Body of pancreas (tissue), 4 donors: Measurements from ENCODE around the gene AMMECR1L. TPM values are rescaled to one million over a fixed set of nuclear protein-coding genes. Genes with fewer than 3 reads are reported as not detected.
"Not testable (repeated sequence)": the region's sequence is repeated elsewhere in the genome, so short reads cannot be mapped to it uniquely, and the experiment has no call there.

Experiments
- ATAC-seq: fragments of 150-250 bp; one replicate; pipeline ENCODE4 v1.9.1; 2016
- DNase-seq, 4 donors: peaks; one replicate each; pipeline ENCODE4 v3.0.0-alpha.2; 2019
- H3K27ac ChIP-seq, 4 donors: fragments of 200-600 bp; sonication (generic); 1 replicate in 3 of 4; 2 replicates in 1 of 4; pipeline versions ENCODE4 v1.5.1 to v1.6.1; 2016 to 2019; ENCODE audit warnings: mild to moderate bottlenecking in 1 of 4, mixed read lengths in 1 of 4, moderate library complexity in 1 of 4
- H3K27me3 ChIP-seq, 2 donors: fragments of 200-600 bp; sonication (generic); one replicate each; pipeline ENCODE4 v1.6.0; 2016; ENCODE audit warnings: mild to moderate bottlenecking in 1 of 2
- H3K36me3 ChIP-seq, 2 donors: fragments of 200-600 bp; sonication (generic); replicated peaks in 1 of 2; 2 replicates each; pipeline ENCODE4 v1.5.1; 2016; ENCODE audit warnings: low read depth in 2 of 2; ENCODE audit not compliant: insufficient read depth in 1 of 2
- H3K4me1 ChIP-seq: fragments of 200-600 bp; sonication (generic); one replicate; pipeline ENCODE4 v1.6.0; 2016
- H3K4me3 ChIP-seq, 2 donors: fragments of 200-600 bp; sonication (generic); 1 replicate in 1 of 2; 2 replicates in 1 of 2; pipeline ENCODE4 v1.5.1; 2016 to 2019
- H3K9me3 ChIP-seq, 3 donors: fragments of 200-600 bp; sonication (generic); 1 replicate in 2 of 3; 2 replicates in 1 of 3; pipeline ENCODE4 v1.5.1; 2016
- CTCF ChIP-seq, 7 experiments: fragments of 450-650 bp in 4 of 7; fragments of 200-600 bp in 3 of 7; sonication (generic) in 3 of 7; IDR thresholded peaks; one replicate each; pipeline ENCODE4 v1.5.1; 2016 to 2019; ENCODE audit warnings: antibody characterized with exemption in 7 of 7
- POLR2A ChIP-seq, 3 donors: fragments of 450-650 bp; IDR thresholded peaks; one replicate each; pipeline ENCODE4 v1.6.1; 2016; ENCODE audit warnings: antibody characterized with exemption in 3 of 3, mild to moderate bottlenecking in 2 of 3
- WGBS, 2 donors: methylation state at CpG; one replicate each; pipeline ENCODE4 v1.1.5; 2017; 5-methylcytosine and 5-hydroxymethylcytosine counted together
- intact Hi-C: fragments of 100-400 bp; cut with DNase I; formaldehyde crosslinking; loops from one replicate; pipeline ENCODE4 v1.15.1; 2023
- total RNA-seq, 2 donors: library from RNA; depleted of rRNA; stranded (reverse); fragments of >200 nt; gene quantifications; one replicate each; pipeline ENCODE4 v1.1.0, GENCODE V29; 2016

Gene AMMECR1L
- total RNA-seq, 2 donors from 2014 or later = 6.2 to 9.2 TPM

DNA sequence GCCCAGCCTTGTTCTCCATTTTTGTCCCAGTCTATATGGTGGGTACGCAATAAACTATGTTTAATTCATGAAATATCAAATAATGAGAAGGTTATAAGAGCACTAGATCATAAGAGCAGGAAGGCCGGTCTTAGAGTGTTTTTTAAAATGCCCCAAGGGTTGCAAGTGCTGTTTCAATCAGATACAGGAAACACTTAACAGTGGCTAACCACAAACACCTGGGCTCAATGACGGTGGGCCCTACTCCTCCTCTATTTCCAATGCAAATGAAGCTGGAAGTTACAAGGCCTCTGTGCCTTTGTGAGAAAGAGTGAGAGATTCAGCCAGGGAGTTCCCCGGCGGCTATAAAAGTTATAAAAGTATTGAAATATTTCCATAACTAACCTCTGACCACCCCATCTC, 55.9 kb downstream of the AMMECR1L start:
- 70 to 83% methylated on average over 5 of the region's 5 CpGs for WGBS, 2 donors
- no peak for TF ChIP-seq POLR2A (IDR thresholded peaks at IDR 0.05)
- no peak for TF ChIP-seq CTCF (IDR thresholded peaks at IDR 0.05)
- DNase-seq (no peak), ATAC-seq (no peak)
- no peak overlapping the region for H3K4me3 ChIP-seq
- H3K27me3 ChIP-seq = no peaks in the 10 kb centered on the region
- no peaks in the 10 kb centered on the region for H3K36me3 ChIP-seq
- intact Hi-C loops = no loop called here
- no peak overlapping the region for H3K27ac ChIP-seq
- H3K4me1 ChIP-seq = no peaks in the 10 kb centered on the region
- no peaks in the 10 kb centered on the region for H3K9me3 ChIP-seq

DNA sequence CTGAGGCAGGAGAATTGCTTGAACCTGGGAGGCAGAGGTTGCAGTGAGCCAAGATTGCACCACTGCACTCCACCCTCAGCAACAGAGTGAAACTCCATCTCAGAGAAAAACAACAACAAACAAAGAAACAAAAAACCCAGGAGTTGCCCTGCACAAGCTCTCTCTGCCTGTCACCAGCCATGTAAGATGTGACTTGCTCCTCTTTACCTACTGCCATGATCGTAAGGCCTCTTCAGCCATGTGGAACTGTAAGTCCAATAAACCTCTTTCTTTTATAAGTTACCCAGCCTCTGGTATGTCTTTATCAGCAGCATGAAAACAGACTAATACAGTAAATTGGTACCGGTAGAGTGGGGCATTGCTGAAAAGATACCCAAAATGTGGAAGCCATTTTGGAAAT, 59.0 kb downstream of the AMMECR1L start:
- ATAC-seq, H3K36me3 ChIP-seq, H3K4me1 ChIP-seq, DNase-seq, H3K4me3 ChIP-seq, intact Hi-C loops, H3K27ac ChIP-seq, H3K9me3 ChIP-seq, H3K27me3 ChIP-seq: not testable (repeated sequence)
- WGBS, 2 donors = 97 to 100% methylated on average over 2 of the region's 2 CpGs

GRCh38 chr2:127826047-127826446, 59.7 kb downstream of the AMMECR1L start:
- Histone ChIP-seq H3K9me3 (peaks cover 0 to 5% (median 0%) of the 10 kb centered on the region in 3 donors), H3K36me3 (no peaks in the 10 kb centered on the region), H3K27me3 (no peaks in the 10 kb centered on the region), H3K27ac (no peak overlapping the region), H3K4me3 (no peak overlapping the region), H3K4me1 (no peaks in the 10 kb centered on the region)
- DNase-seq (no peak), ATAC-seq (no peak)
- intact Hi-C loops = no loop called here
- 76 to 85% methylated on average over 12 of the region's 12 CpGs for WGBS, 2 donors
- TF ChIP-seq POLR2A (IDR thresholded peaks at IDR 0.05) (no peak), CTCF (IDR thresholded peaks at IDR 0.05) (no peak)

GRCh38 chr2:127820080-127820668, 65.6 kb downstream of the AMMECR1L start:
- intact Hi-C loops = no loop called here

GRCh38 chr2:127818794-127819425, 66.8 kb downstream of the AMMECR1L start:
- WGBS, 2 donors = 72 to 78% methylated on average over 8 of the region's 8 CpGs
- intact Hi-C loops = no loop called here
- no peak for DNase-seq
- TF ChIP-seq POLR2A (IDR thresholded peaks at IDR 0.05) (no peak), CTCF (IDR thresholded peaks at IDR 0.05) (no peak)
- Histone ChIP-seq H3K9me3 (peaks cover 0 to 24% (median 0%) of the 10 kb centered on the region in 3 donors), H3K4me1 (no peaks in the 10 kb centered on the region), H3K4me3 (no peak overlapping the region), H3K36me3 (no peaks in the 10 kb centered on the region), H3K27me3 (no peaks in the 10 kb centered on the region), H3K27ac (no peak overlapping the region)
- ATAC-seq = no peak

More at GRCh38 chr2:127820080-127820668, 65.6 kb downstream of the AMMECR1L start:
- ATAC-seq (no peak), DNase-seq (no peak)
- H3K4me1 ChIP-seq = no peaks in the 10 kb centered on the region
- TF ChIP-seq CTCF (IDR thresholded peaks at IDR 0.05) (no peak), POLR2A (IDR thresholded peaks at IDR 0.05) (no peak)
- peaks cover 0 to 24% (median 0%) of the 10 kb centered on the region in 3 donors for H3K9me3 ChIP-seq
- H3K4me3 ChIP-seq = no peak overlapping the region
- H3K27ac ChIP-seq = no peak overlapping the region
- no peaks in the 10 kb centered on the region for H3K27me3 ChIP-seq
- WGBS, 2 donors = 76 to 79% methylated on average over 5 to 6 of the region's 6 CpGs
- H3K36me3 ChIP-seq = no peaks in the 10 kb centered on the region
